HuH-7.5 (cell line): ENCODE results near the gene RECQL5.
"Not testable (repeated sequence)": the region's sequence is repeated elsewhere in the genome, so short reads cannot be mapped to it uniquely, and the experiment has no call there.

Source experiments
- DNase-seq: peaks from one replicate; pipeline ENCODE4 v3.0.0; 2011; ENCODE audit warnings: low spot score

RECQL5 gene

GRCh38 chr17:75647921-75648320 lies 19.0 kb downstream of the RECQL5 start:
- no peak for DNase-seq

- no peak for DNase-seq
These were observed 19.9 kb downstream of the RECQL5 start for GRCh38 chr17:75647061-75647460.

GRCh38 chr17:75646638-75646992 lies 20.3 kb downstream of the RECQL5 start:
- no peak for DNase-seq

- peak; percentile 92 for DNase-seq
These were observed 20.9 kb downstream of the RECQL5 start for GRCh38 chr17:75645889-75646637.

- no peak for DNase-seq
These were observed 21.5 kb downstream of the RECQL5 start for GRCh38 chr17:75645501-75645888.

- no peak for DNase-seq
These were observed 23.3 kb downstream of the RECQL5 start for GRCh38 chr17:75643643-75644017.

GRCh38 chr17:75642784-75643642 lies 23.9 kb downstream of the RECQL5 start:
- DNase-seq, result peak; percentile 7

GRCh38 chr17:75642182-75642783 lies 24.7 kb downstream of the RECQL5 start:
- peak; percentile 11 for DNase-seq

GRCh38 chr17:75641343-75641742 lies 25.6 kb downstream of the RECQL5 start:
- no peak for DNase-seq

- DNase-seq, result no peak
These were observed 26.3 kb downstream of the RECQL5 start for GRCh38 chr17:75640556-75641119.

GRCh38 chr17:75639771-75640555 lies 27.0 kb downstream of the RECQL5 start:
- DNase-seq, result peak; percentile 67

- DNase-seq, result no peak
These were observed 27.6 kb downstream of the RECQL5 start for GRCh38 chr17:75639327-75639726.

GRCh38 chr17:75638893-75639292 lies 28.1 kb downstream of the RECQL5 start:
- no peak for DNase-seq

GRCh38 chr17:75638039-75638438 lies 28.9 kb downstream of the RECQL5 start:
- not testable (repeated sequence) for DNase-seq

- peak; percentile 3 for DNase-seq
These were observed 29.4 kb downstream of the RECQL5 start for GRCh38 chr17:75637551-75637950.

- DNase-seq, result no peak
These were observed 29.8 kb downstream of the RECQL5 start for GRCh38 chr17:75637143-75637538.

GRCh38 chr17:75636381-75637142 lies 30.4 kb downstream of the RECQL5 start:
- DNase-seq, result peak; percentile 3

GRCh38 chr17:75635610-75636202 lies 31.2 kb downstream of the RECQL5 start:
- DNase-seq, result peak; percentile 5

GRCh38 chr17:75634754-75635609 lies 32.0 kb downstream of the RECQL5 start:
- DNase-seq, result no peak

- DNase-seq, result no peak
These were observed 32.6 kb downstream of the RECQL5 start for GRCh38 chr17:75634376-75634740.
